Right lobe of liver (tissue), 6 donors: ENCODE results near the gene TNIP1. TPM values are rescaled to one million over a fixed set of nuclear protein-coding genes. Genes with fewer than 3 reads are reported as not detected.

Experiments
- ATAC-seq, 4 donors: fragments of 200-7000 bp; cut with Tn5 transposase; one replicate each; pipeline ENCODE4 v1.9.1; 2020; ENCODE audit warnings: mild to moderate bottlenecking in 4 of 4, moderate library complexity in 4 of 4
- DNase-seq, 3 donors: peaks; one replicate each; pipeline ENCODE4 v3.0.0-alpha.2; 2020
- H3K27ac ChIP-seq, 3 donors: fragments of 200-600 bp; one replicate each; pipeline ENCODE4 v1.8.0; 2022
- H3K27me3 ChIP-seq, 2 donors: fragments of 200-600 bp; one replicate each; pipeline ENCODE4 v1.8.0; 2022
- H3K36me3 ChIP-seq, 4 donors: fragments of 200-600 bp; sonication (generic) in 1 of 4; one replicate each; pipeline versions ENCODE4 v1.5.1 to v1.8.0; 2017 to 2022; ENCODE audit warnings: control low read depth in 1 of 4
- H3K4me1 ChIP-seq, 4 donors: fragments of 200-600 bp; sonication (generic) in 1 of 4; one replicate each; pipeline versions ENCODE4 v1.5.1 to v1.8.0; 2017 to 2022; ENCODE audit warnings: control low read depth in 1 of 4
- H3K4me3 ChIP-seq, 3 donors: fragments of 200-600 bp; one replicate each; pipeline ENCODE4 v1.8.0; 2022
- H3K9me3 ChIP-seq, 4 donors: fragments of 200-600 bp; sonication (generic) in 1 of 4; one replicate each; pipeline versions ENCODE4 v1.5.1 to v1.8.0; 2017 to 2022; ENCODE audit warnings: control low read depth in 1 of 4
- CTCF ChIP-seq, 4 donors: fragments of 200-600 bp in 3 of 4; fragments of 450-650 bp in 1 of 4; IDR thresholded peaks; one replicate each; pipeline versions ENCODE4 v1.5.1 to v1.8.0; 2016 to 2022; ENCODE audit warnings: antibody characterized with exemption in 4 of 4, mild to moderate bottlenecking in 2 of 4
- POLR2A ChIP-seq: fragments of 450-650 bp; IDR thresholded peaks from one replicate; pipeline ENCODE4 v1.6.1; 2017; ENCODE audit warnings: antibody characterized with exemption, mild to moderate bottlenecking
- WGBS: methylation state at CpG from one replicate; pipeline ENCODE4 v1.1.6; 2018; ENCODE audit warnings: low coverage, low lambda C conversion rate; ENCODE audit not compliant: insufficient coverage; ENCODE audit errors: missing lambda C conversion rate; 5-methylcytosine and 5-hydroxymethylcytosine counted together
- intact Hi-C, 2 donors: fragments of 100-400 bp; cut with DNase I; formaldehyde crosslinking; loops; one replicate each; pipeline versions ENCODE4 v1.11.2 to v1.14.1; 2022
- total RNA-seq, 6 experiments: library from RNA; depleted of rRNA in 2 of 6; stranded (reverse); fragments of >200 nt in 2 of 6; fragmentation: NEBNext Ultra II Directional in 3 of 6; extraction: Animal tissue kit (Norgen Biotek cat#: 25700) in 3 of 6; gene quantifications; one replicate each; pipeline versions ENCODE4 v1.1.0 to v1.2.4, GENCODE V29; 2016 to 2023
- donor health status: DM: no; HTN: yes; CAD: no.
- donor health status: DM: no; HTN: no; CAD: no.
- donor health status: DM: no; HTN: no; CAD: no.
- donor health status: DM: no; HTN: yes; CAD: no.
- donor health status: DM: no; HTN: yes; CAD: no.

The TNIP1 gene
- total RNA-seq, 6 experiments from 2014 or later = 70.1 to 155 (median 79.1) TPM

GRCh38 chr5:151077967-151078366, 2.9 kb downstream of the TNIP1 start:
- Histone ChIP-seq H3K4me3 (peak overlapping the region in 2 of 3 donors; percentile 2 to 17), H3K27ac (peak overlapping the region; percentile 96 to 99 (median 99)), H3K36me3 (no peaks in the 10 kb centered on the region), H3K27me3 (no peaks in the 10 kb centered on the region), H3K9me3 (no peaks in the 10 kb centered on the region), H3K4me1 (peaks cover 0 to 60% (median 30%) of the 10 kb centered on the region in 4 donors)
- TF ChIP-seq CTCF (IDR thresholded peaks at IDR 0.05) (no peak), POLR2A (no peak)
- DNase-seq (no peak), ATAC-seq (no peak)
- intact Hi-C loops = no loop called here
- WGBS = 57% methylated on average over 2 of the region's 3 CpGs

GRCh38 chr5:151077419-151077818, 3.4 kb downstream of the TNIP1 start:
- Histone ChIP-seq H3K9me3 (no peaks in the 10 kb centered on the region), H3K4me1 (peaks cover 0 to 59% (median 30%) of the 10 kb centered on the region in 4 donors), H3K27me3 (no peaks in the 10 kb centered on the region), H3K36me3 (no peaks in the 10 kb centered on the region), H3K4me3 (no peak overlapping the region), H3K27ac (peak overlapping the region in 1 of 3 donors; percentile 96)
- TF ChIP-seq CTCF (IDR thresholded peaks at IDR 0.05) = no peak
- TF ChIP-seq POLR2A = no peak
- DNase-seq = no peak
- intact Hi-C loops = no loop called here
- WGBS = 25% methylated on average over 1 of the region's 9 CpGs
- no peak for ATAC-seq

- DNase-seq (no peak), ATAC-seq (no peak)
- WGBS = 68% methylated on average over 3 of the region's 6 CpGs
- no peak for TF ChIP-seq CTCF (IDR thresholded peaks at IDR 0.05)
- no peak for TF ChIP-seq POLR2A
- intact Hi-C loops = no loop called here
- H3K27ac ChIP-seq = peak overlapping the region in 1 of 3 donors; percentile 61
- no peak overlapping the region for H3K4me3 ChIP-seq
- H3K4me1 ChIP-seq = peaks cover 0 to 53% (median 29%) of the 10 kb centered on the region in 4 donors
- H3K27me3 ChIP-seq = no peaks in the 10 kb centered on the region
- no peaks in the 10 kb centered on the region for H3K36me3 ChIP-seq
- H3K9me3 ChIP-seq = no peaks in the 10 kb centered on the region
Observed at GRCh38 chr5:151076616-151077015, 4.2 kb downstream of the TNIP1 start.

- peaks cover 0 to 53% (median 28%) of the 10 kb centered on the region in 4 donors for H3K4me1 ChIP-seq
Observed at GRCh38 chr5:151075698-151076331, 5.0 kb downstream of the TNIP1 start.

More at GRCh38 chr5:151075698-151076331, 5.0 kb downstream of the TNIP1 start:
- intact Hi-C loops = no loop called here
- Histone ChIP-seq H3K4me3 (no peak overlapping the region), H3K9me3 (no peaks in the 10 kb centered on the region), H3K36me3 (no peaks in the 10 kb centered on the region), H3K27ac (peak overlapping the region; percentile 53 to 61 (median 55)), H3K27me3 (no peaks in the 10 kb centered on the region)
- ATAC-seq (peak; percentile 76 to 84 (median 80)), DNase-seq (peak; percentile 78 to 87 (median 83))
- no peak for TF ChIP-seq POLR2A
- TF ChIP-seq CTCF (IDR thresholded peaks at IDR 0.05) = no peak
- 60% methylated on average over 1 of the region's 5 CpGs for WGBS
